ENCODE data around the gene TTLL8.

GRCh38 chr22:50017701-50018224 lies 40.3 kb downstream of the TTLL8 start:
- TF ChIP-seq BHLHE40 (IDR thresholded peaks at IDR 0.05; ENCODE audit: borderline replicate concordance) (no peak), ELF4 (IDR thresholded peaks at IDR 0.05) (no peak), SP1 (IDR thresholded peaks at IDR 0.05) (no peak), HDGF (IDR thresholded peaks at IDR 0.05; ENCODE audit: borderline replicate concordance) (no peak), SUZ12 (IDR thresholded peaks at IDR 0.05) (no peak), FOXM1 (IDR thresholded peaks at IDR 0.05; ENCODE audit: borderline replicate concordance) (no peak), CTBP1 (IDR thresholded peaks at IDR 0.05; ENCODE audit: borderline replicate concordance) (no peak), ZNF384 (IDR thresholded peaks at IDR 0.05) (no peak), LEF1 (IDR thresholded peaks at IDR 0.05; ENCODE audit: borderline replicate concordance) (no peak), L3MBTL2 (conservative IDR thresholded peaks at IDR 0.05) (no peak), TARDBP (IDR thresholded peaks at IDR 0.05) (no peak), FOXA1 (IDR thresholded peaks at IDR 0.05) (no peak)
